Cardiac fibroblast (primary cell): ENCODE data around the gene BLOC1S6.

ENCODE experiments used
- DNase-seq, 2 donors: peaks; one replicate each; pipeline versions ENCODE4 v3.0.0 to v3.0.0-alpha.2; 2010; ENCODE audit warnings: low read depth in 2 of 2
- H3K4me3 ChIP-seq, 2 donors: replicated peaks in 1 of 2; 1 replicate in 1 of 2; 2 replicates in 1 of 2; pipeline ENCODE4 v1.5.1; 2011; ENCODE audit warnings: low read depth in 2 of 2, low read length in 2 of 2, mild to moderate bottlenecking in 2 of 2, moderate library complexity in 1 of 2
- TF ChIP-seq, protein P1 (sequence below): IDR thresholded peaks from one replicate; pipeline ENCODE4 v1.5.1; 2011; ENCODE audit warnings: low read depth, mild to moderate bottlenecking, low read length, inconsistent platforms

Gene BLOC1S6

DNA sequence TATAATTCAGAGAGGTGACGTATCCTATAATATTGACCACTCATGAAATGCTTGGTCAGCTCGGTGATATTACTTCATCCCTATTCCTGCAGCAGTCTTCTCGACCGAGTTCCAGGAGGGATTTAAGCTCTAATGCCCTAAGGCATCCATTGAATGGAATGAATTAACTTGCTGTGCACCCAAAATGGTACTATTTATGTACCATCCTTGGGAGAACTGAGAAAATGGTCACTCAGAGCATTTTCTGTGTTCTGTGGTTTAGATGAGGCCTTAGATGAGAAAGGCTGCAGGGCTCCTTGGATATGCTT is 638 bp downstream of the BLOC1S6 start:
- TF ChIP-seq, protein P1, sequence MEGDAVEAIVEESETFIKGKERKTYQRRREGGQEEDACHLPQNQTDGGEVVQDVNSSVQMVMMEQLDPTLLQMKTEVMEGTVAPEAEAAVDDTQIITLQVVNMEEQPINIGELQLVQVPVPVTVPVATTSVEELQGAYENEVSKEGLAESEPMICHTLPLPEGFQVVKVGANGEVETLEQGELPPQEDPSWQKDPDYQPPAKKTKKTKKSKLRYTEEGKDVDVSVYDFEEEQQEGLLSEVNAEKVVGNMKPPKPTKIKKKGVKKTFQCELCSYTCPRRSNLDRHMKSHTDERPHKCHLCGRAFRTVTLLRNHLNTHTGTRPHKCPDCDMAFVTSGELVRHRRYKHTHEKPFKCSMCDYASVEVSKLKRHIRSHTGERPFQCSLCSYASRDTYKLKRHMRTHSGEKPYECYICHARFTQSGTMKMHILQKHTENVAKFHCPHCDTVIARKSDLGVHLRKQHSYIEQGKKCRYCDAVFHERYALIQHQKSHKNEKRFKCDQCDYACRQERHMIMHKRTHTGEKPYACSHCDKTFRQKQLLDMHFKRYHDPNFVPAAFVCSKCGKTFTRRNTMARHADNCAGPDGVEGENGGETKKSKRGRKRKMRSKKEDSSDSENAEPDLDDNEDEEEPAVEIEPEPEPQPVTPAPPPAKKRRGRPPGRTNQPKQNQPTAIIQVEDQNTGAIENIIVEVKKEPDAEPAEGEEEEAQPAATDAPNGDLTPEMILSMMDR: no peak
- H3K4me3 ChIP-seq: peak overlapping the region; percentile 92 to 95
- no peak for DNase-seq

DNA sequence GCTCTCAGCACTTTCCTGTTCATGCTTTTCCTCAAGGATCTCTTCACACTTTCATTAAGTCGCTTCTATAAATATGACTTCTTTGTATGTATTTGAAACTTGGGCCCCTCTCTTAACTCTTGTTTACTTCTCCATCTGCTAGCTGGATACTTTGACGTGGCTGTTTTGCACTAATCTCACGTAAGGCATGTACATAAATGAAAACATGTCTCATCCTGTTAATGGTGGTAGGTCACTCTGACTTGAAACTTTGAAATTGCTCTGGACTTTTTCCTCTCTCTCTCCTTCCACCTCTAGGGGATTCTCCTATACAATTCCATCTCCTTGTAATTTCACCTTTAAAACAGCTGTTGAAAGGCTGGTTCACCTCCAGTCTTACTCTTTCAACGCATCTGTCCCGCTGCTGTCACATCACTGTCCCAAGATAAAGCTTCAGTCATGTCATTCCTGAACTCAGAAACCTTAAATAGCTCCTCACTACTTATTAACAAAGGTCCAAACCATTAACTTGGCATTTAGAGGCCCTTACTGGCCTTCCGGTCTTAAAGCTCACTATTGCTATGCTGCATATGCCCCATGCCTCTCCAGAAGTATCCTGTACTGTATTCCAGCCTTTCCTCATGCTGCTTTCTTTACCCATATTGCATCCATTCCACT is 1.2 kb downstream of the BLOC1S6 start:
- peak; percentile 22 to 30 for DNase-seq
- H3K4me3 ChIP-seq: peak overlapping the region; percentile 92 to 95
- TF ChIP-seq, protein P1: no peak

DNA sequence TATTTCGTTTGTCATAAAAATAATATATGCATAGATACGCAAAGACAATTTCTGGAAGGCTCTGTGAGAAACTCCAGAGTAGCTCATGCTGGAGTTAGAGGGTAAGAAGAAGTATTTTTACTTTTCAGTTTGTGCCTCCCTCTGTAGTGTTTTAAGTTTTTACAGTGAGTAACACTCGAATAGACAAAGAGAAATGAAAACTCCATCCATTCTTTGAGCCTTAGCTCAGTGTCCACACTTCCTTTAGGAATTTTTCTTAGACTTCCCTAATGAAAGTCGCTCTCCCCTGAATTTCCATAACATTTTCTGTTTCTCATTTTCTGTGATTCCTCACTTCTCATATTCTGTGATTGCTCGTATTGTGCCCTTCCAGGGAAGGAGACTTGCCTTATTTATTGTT is 2.1 kb downstream of the BLOC1S6 start:
- peak in 1 of 2 donors; percentile 31 for DNase-seq
- peak overlapping the region in 1 of 2 donors; percentile 95 for H3K4me3 ChIP-seq
- TF ChIP-seq, protein P1: no peak

DNA sequence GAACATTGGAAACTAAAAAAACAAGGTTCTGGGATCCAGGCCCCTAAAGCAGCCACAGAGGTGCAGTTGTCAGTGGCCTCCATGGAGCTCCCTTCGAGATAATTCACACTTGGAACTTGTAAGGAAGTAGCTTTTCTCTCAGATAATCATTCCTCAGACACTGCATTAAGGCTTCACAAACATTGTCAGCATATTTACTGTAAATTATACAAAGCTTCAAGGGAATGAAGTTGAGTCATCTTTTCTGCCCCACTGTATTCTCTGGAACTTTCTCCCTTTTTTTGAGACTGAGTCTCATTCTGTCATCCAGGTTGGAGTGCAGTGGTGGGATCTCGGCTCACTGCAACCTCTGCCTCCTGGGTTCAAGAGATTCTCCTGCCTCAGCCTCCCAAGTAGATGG is 7.1 kb downstream of the BLOC1S6 start:
- no peak overlapping the region for H3K4me3 ChIP-seq
- TF ChIP-seq, protein P1: no peak
- no peak for DNase-seq

DNA sequence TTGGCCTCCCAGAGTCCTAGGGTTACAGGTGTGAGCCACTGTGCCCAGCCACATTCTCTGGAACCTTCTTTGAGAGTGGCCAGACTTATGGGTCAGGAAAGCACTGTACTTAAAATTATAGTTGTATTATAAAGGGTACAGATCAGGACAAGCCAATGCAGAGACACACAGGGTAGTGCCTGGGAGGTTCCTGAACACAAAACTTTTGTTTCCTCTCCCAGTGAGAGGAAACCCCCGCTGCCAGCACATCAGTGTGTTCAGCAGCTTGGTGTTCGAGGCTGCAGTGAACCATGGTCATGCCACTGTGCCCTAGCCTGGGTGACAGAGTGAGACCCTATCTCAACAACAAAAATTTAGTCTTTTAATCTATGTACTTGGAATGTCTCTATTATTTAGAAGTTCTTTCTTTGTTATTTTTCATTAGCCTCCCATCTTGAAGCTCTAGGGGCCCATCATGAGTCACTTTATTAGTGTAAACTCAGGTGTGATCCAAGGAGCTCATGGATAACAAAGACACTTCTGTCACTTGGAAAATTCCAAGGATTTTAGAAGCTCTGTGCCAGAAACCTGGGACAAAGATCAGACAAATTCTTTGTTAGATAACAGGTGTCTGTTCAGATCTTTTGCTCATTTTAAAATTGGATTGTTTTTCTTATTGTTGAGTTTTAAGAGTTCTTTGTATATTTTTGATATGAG is 7.8 kb downstream of the BLOC1S6 start:
- TF ChIP-seq, protein P1: no peak
- no peak for DNase-seq
- no peak overlapping the region for H3K4me3 ChIP-seq

DNA sequence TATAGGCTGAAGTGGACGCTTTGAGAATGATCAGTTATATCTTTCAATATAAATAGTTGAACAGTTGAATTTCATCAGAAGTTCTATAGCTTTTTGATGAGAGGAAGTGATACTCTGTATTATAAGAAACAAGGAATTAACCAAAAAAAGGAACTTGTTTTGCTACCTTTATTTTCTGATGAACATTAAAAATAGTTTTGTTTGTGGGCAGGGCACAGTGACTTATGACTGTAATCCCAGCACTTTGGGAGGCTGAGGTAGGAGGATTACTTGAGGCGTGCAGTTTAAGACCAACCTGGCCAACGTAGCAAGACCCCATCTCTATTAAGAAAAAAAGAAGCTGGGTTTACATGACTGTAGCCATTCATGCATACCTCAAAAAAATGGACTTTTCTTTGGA is 16.7 kb downstream of the BLOC1S6 start:
- H3K4me3 ChIP-seq: no peak overlapping the region
- no peak for DNase-seq
- TF ChIP-seq, protein P1: no peak

DNA sequence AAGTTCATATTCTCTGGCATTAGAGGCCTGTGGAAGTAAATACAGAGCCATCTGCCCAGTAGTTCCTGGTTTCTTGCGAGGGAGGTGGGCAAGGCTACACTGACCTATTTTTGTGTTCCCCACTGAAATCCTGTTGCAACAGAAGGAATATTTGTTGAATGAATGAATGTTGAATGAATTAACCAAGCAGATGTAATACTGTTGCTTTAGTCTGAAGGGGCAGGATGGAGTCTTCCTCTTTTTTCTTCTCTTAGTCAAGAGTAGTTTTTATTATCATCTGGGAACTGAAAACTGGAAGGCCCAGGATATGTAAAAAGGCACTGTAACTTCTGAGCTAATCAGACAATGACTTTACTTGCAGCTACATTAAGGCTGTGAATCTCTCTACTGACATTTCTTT is 17.1 kb downstream of the BLOC1S6 start:
- TF ChIP-seq, protein P1: no peak
- H3K4me3 ChIP-seq: no peak overlapping the region
- DNase-seq: no peak
